Measurements from ENCODE around the gene GPRC5D.

- no peak for TF ChIP-seq PHF20 (IDR thresholded peaks at IDR 0.05; ENCODE audit: partially characterized antibody)
- no peak for TF ChIP-seq ZBTB7A (IDR thresholded peaks at IDR 0.05; ENCODE audit: borderline replicate concordance, control insufficient read depth, low read depth, low read length)
- no peak for TF ChIP-seq KAT2B (IDR thresholded peaks at IDR 0.05; ENCODE audit: low read depth, low read length)
- no peak for TF ChIP-seq TAF1 (IDR thresholded peaks at IDR 0.05; ENCODE audit: control insufficient read depth, extremely low read depth, insufficient read depth, low read length, severe bottlenecking)
- no peak for TF ChIP-seq FOXM1 (IDR thresholded peaks at IDR 0.05; ENCODE audit: low read depth)
- TF ChIP-seq FOXM1 (CRISPR knock-in tag; IDR thresholded peaks at IDR 0.05; ENCODE audit: low read depth) = no peak
- no peak for TF ChIP-seq TCF7 (IDR thresholded peaks at IDR 0.05; ENCODE audit: borderline replicate concordance)
Observed at GRCh38 chr12:13001775-13002040, 49.7 kb upstream of the GPRC5D start.
